Transverse colon (tissue), 4 donors: ENCODE measurements around the gene HSPA1L. TPM values are rescaled to one million over a fixed set of nuclear protein-coding genes. Genes with fewer than 3 reads are reported as not detected.

ENCODE experiments used
- DNase-seq: peaks from one replicate; pipeline ENCODE4 v3.0.0-alpha.2; 2019
- H3K27ac ChIP-seq, 4 donors: fragments of 200-600 bp; sonication (generic); 2 replicates each; pipeline ENCODE4 v1.5.1; 2016 to 2018; ENCODE audit warnings: inconsistent platforms in 4 of 4
- H3K27me3 ChIP-seq: fragments of 200-600 bp; sonication (generic); 2 replicates; pipeline ENCODE4 v1.5.1; 2017; ENCODE audit warnings: inconsistent platforms
- H3K36me3 ChIP-seq, 4 donors: fragments of 200-600 bp; sonication (generic); 2 replicates each; pipeline ENCODE4 v1.5.1; 2017 to 2019; ENCODE audit warnings: inconsistent platforms in 4 of 4
- H3K4me1 ChIP-seq, 4 donors: fragments of 200-600 bp; sonication (generic); 2 replicates each; pipeline ENCODE4 v1.5.1; 2017 to 2020; ENCODE audit warnings: inconsistent platforms in 4 of 4
- H3K4me3 ChIP-seq, 4 donors: fragments of 200-600 bp; sonication (generic); 1 replicate in 1 of 4; 2 replicates in 3 of 4; pipeline versions ENCODE4 v1.5.1 to v1.6.1; 2017 to 2019; ENCODE audit warnings: inconsistent platforms in 4 of 4
- H3K9me3 ChIP-seq, 2 donors: fragments of 200-600 bp; sonication (generic); 2 replicates each; pipeline ENCODE4 v1.5.1; 2017 to 2019; ENCODE audit warnings: inconsistent platforms in 2 of 2
- EP300 ChIP-seq: sonication (generic); formaldehyde crosslinking; IDR thresholded peaks from one replicate; pipeline ENCODE4 v1.6.1; 2017; ENCODE audit warnings: antibody characterized with exemption, low read depth
- POLR2A ChIP-seq: fragments of 450-650 bp; IDR thresholded peaks from one replicate; pipeline ENCODE4 v1.6.1; 2016; ENCODE audit warnings: antibody characterized with exemption, mild to moderate bottlenecking, moderate library complexity
- POLR2AphosphoS5 ChIP-seq, 3 donors: sonication (generic); formaldehyde crosslinking; IDR thresholded peaks; one replicate each; pipeline ENCODE4 v1.6.1; 2016; ENCODE audit warnings: antibody characterized with exemption in 3 of 3
- WGBS, 2 donors: methylation state at CpG; one replicate each; pipeline ENCODE4 v1.1.5; 2018; ENCODE audit warnings: low coverage in 1 of 2; 5-methylcytosine and 5-hydroxymethylcytosine counted together
- in situ Hi-C, 4 donors: fragments of 200-750 bp; cut with MboI; loops; one replicate each; pipeline versions ENCODE4 v1.15.0 to v1.15.1; 2017; ENCODE audit warnings: low sequenced_read_pairs in 3 of 4, low pct_ligation_motif_present in 1 of 4, low pct_unique_long_range_greater_than_20kb in 1 of 4
- intact Hi-C: fragments of 100-400 bp; cut with DNase I; formaldehyde crosslinking; loops from one replicate; pipeline ENCODE4 v1.15.1; 2023; ENCODE audit warnings: low total_unique reads
- total RNA-seq, 4 donors: library from RNA; depleted of rRNA; stranded (reverse); fragments of >200 nt; gene quantifications; one replicate each; pipeline ENCODE4 v1.1.0, GENCODE V29; 2016
- TF ChIP-seq, protein P1 (sequence below), 5 experiments: fragments of 200-600 bp in 3 of 5; fragments of 450-650 bp in 2 of 5; sonication (generic) in 3 of 5; IDR thresholded peaks; 1 replicate in 2 of 5; 2 replicates in 3 of 5; pipeline ENCODE4 v1.5.1; 2016 to 2017; ENCODE audit warnings: antibody characterized with exemption in 5 of 5, inconsistent platforms in 3 of 5, mild to moderate bottlenecking in 2 of 5, moderate library complexity in 1 of 5

Gene HSPA1L
- total RNA-seq, 4 donors from 2014 or later, result 0.64 to 0.68 TPM; not detected in 2

DNA sequence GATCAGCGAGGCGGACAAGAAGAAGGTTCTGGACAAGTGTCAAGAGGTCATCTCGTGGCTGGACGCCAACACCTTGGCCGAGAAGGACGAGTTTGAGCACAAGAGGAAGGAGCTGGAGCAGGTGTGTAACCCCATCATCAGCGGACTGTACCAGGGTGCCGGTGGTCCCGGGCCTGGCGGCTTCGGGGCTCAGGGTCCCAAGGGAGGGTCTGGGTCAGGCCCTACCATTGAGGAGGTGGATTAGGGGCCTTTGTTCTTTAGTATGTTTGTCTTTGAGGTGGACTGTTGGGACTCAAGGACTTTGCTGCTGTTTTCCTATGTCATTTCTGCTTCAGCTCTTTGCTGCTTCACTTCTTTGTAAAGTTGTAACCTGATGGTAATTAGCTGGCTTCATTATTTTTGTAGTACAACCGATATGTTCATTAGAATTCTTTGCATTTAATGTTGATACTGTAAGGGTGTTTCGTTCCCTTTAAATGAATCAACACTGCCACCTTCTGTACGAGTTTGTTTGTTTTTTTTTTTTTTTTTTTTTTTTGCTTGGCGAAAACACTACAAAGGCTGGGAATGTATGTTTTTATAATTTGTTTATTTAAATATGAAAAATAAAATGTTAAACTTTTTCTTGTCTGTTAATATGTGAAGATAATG, 14.7 kb upstream of the HSPA1L start:
- no peak for TF ChIP-seq EP300
- no peak for TF ChIP-seq POLR2A
- TF ChIP-seq, protein P1, sequence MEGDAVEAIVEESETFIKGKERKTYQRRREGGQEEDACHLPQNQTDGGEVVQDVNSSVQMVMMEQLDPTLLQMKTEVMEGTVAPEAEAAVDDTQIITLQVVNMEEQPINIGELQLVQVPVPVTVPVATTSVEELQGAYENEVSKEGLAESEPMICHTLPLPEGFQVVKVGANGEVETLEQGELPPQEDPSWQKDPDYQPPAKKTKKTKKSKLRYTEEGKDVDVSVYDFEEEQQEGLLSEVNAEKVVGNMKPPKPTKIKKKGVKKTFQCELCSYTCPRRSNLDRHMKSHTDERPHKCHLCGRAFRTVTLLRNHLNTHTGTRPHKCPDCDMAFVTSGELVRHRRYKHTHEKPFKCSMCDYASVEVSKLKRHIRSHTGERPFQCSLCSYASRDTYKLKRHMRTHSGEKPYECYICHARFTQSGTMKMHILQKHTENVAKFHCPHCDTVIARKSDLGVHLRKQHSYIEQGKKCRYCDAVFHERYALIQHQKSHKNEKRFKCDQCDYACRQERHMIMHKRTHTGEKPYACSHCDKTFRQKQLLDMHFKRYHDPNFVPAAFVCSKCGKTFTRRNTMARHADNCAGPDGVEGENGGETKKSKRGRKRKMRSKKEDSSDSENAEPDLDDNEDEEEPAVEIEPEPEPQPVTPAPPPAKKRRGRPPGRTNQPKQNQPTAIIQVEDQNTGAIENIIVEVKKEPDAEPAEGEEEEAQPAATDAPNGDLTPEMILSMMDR (IDR thresholded peaks at IDR 0.05), result peak; percentile 24 to 64 (median 47)
- TF ChIP-seq POLR2AphosphoS5 (IDR thresholded peaks at IDR 0.05), result peak in 2 of 3 donors; percentile 59 to 71
- Histone ChIP-seq H3K27ac (peak overlapping the region; percentile 93 to 99 (median 97)), H3K4me3 (peak overlapping the region; percentile 50 to 84 (median 64)), H3K9me3 (no peaks in the 10 kb centered on the region), H3K4me1 (peaks cover 26 to 57% (median 43%) of the 10 kb centered on the region in 4 donors), H3K36me3 (no peaks in the 10 kb centered on the region), H3K27me3 (no peaks in the 10 kb centered on the region)
- in situ Hi-C loops (loop anchor here in 1 of 4 donors (10.0 kb wide), 1 partner anchor 95 kb away; the partner anchor contains the start of gene CLIC1), intact Hi-C loops (loop anchor here (5.0 to 10.0 kb wide), 2 partner anchors 102 to 145 kb away; partner anchors contain the start of genes DDAH2 and LY6G5C)
- 0% methylated on average over 5 to 11 of the region's 15 CpGs for WGBS, 2 donors
- no peak for DNase-seq

DNA sequence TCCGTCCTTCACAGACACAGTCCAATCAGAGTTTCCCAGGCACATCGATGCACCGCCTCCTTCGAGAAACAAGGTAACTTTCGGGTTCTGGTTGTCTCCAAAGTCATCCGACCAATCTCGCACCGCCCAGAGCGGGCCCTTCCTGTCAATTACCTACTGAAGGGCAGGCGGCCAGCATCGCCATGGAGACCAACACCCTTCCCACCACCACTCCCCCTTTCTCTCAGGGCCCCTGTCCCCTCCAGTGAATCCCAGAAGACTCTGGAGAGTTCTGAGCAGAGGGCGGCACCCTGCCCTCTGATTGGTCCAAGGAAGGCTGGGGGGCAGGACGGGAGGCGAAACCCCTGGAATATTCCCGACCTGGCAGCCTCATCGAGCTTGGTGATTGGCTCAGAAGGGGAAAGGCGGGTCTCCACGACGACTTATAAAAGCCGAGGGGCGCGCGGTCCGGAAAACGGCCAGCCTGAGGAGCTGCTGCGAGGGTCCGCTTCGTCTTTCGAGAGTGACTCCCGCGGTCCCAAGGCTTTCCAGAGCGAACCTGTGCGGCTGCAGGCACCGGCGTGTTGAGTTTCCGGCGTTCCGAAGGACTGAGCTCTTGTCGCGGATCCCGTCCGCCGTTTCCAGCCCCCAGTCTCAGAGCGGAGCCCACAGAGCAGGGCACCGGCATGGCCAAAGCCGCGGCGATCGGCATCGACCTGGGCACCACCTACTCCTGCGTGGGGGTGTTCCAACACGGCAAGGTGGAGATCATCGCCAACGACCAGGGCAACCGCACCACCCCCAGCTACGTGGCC, 12.4 kb upstream of the HSPA1L start, which contains the start of gene HSPA1B:
TSS of gene HSPA1B (plus strand) at position 453 of the 794 bp plus-strand sequence. CDS start at position 666, 213 bp downstream.
- peaks cover 28 to 62% (median 42%) of the 10 kb centered on the region in 4 donors for H3K4me1 ChIP-seq
- intact Hi-C loops, result no loop called here
- TF ChIP-seq POLR2A (peak; percentile 100), POLR2AphosphoS5 (IDR thresholded peaks at IDR 0.05) (peak; percentile 100), EP300 (peak; percentile 59)
- TF ChIP-seq, protein P1 (IDR thresholded peaks at IDR 0.05), result peak in 1 of 5 experiments; percentile 25
- H3K27me3 ChIP-seq, result no peaks in the 10 kb centered on the region
- no peaks in the 10 kb centered on the region for H3K36me3 ChIP-seq
- peak; percentile 99 for DNase-seq
- H3K27ac ChIP-seq, result peak within 1 kb of the TSS; percentile 95 to 98 (median 96)
- in situ Hi-C loops, result loop anchor here in 1 of 4 donors (10.0 kb wide), 1 partner anchor 93 kb away; the partner anchor contains the start of gene CLIC1
- 0% methylated on average over 2 to 41 of the region's 56 CpGs for WGBS, 2 donors
- H3K9me3 ChIP-seq, result no peaks in the 10 kb centered on the region
- peak within 1 kb of the TSS; percentile 45 to 87 (median 68) for H3K4me3 ChIP-seq

DNA sequence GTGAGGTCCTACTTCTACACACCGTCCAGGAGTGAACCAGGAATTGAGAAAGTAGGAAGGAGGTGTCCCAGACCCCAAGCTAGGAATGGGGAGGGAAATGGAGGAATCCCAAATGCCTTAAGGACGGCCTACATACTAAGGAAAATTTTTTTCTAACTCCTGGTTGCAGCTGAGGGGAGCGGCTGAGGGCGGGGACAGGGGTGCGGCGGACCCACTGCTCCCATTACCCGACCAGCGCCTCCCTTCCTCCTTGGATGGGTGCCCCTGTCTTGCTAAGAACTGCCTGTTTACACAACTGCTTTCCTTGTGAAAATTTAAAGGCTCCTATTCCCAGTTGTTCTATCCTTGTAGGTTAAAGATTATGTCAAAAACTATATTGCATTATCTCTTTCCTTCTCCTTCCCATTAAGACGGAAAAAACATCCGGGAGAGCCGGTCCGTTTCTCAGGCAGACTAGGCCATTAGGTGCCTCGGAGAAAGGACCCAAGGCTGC, 11.8 kb upstream of the HSPA1L start:
- Histone ChIP-seq H3K9me3 (no peaks in the 10 kb centered on the region), H3K27ac (peak overlapping the region; percentile 95 to 98 (median 96)), H3K36me3 (no peaks in the 10 kb centered on the region), H3K4me1 (peaks cover 28 to 59% (median 42%) of the 10 kb centered on the region in 4 donors), H3K27me3 (no peaks in the 10 kb centered on the region), H3K4me3 (peak overlapping the region; percentile 4 to 84 (median 48))
- 0 to 1% methylated on average over 5 to 13 of the region's 13 CpGs for WGBS, 2 donors
- peak; percentile 93 for DNase-seq
- TF ChIP-seq, protein P1 (IDR thresholded peaks at IDR 0.05), result peak in 1 of 5 experiments; percentile 5
- TF ChIP-seq POLR2AphosphoS5 (IDR thresholded peaks at IDR 0.05), result peak; percentile 45 to 72 (median 66)
- TF ChIP-seq EP300, result peak; percentile 24
- TF ChIP-seq POLR2A, result peak; percentile 66
- intact Hi-C loops (no loop called here), in situ Hi-C loops (loop anchor here in 1 of 4 donors (10.0 kb wide), 1 partner anchor 92 kb away; the partner anchor contains the start of gene CLIC1)
